NCI-H128 (cell line): ENCODE measurements around the gene SMYD5.
A peak's percentile ranks its signal among the peaks of the same experiment; 100 is the strongest.
"Not testable (repeated sequence)": the region's sequence is repeated elsewhere in the genome, so short reads cannot be mapped to it uniquely, and the experiment has no call there.

Experiments used
- DNase-seq: peaks from one replicate; lab custom pipeline; 2025; ENCODE audit not compliant: unreplicated experiment; lab: John Stamatoyannopoulos, UW

SMYD5 gene

GRCh38 chr2:73214120-73215035, at the start of gene SMYD5:
TSS of gene SMYD5 (plus strand) at chr2:73214245. CDS start at chr2:73214267, 22 bp downstream.
- DNase-seq, result peak; percentile 53

GRCh38 chr2:73165978-73166377, 48.1 kb upstream of the SMYD5 start:
- DNase-seq, result not testable (repeated sequence)

- not testable (repeated sequence) for DNase-seq
These were observed 47.2 kb upstream of the SMYD5 start for GRCh38 chr2:73166813-73167212.

DNA sequence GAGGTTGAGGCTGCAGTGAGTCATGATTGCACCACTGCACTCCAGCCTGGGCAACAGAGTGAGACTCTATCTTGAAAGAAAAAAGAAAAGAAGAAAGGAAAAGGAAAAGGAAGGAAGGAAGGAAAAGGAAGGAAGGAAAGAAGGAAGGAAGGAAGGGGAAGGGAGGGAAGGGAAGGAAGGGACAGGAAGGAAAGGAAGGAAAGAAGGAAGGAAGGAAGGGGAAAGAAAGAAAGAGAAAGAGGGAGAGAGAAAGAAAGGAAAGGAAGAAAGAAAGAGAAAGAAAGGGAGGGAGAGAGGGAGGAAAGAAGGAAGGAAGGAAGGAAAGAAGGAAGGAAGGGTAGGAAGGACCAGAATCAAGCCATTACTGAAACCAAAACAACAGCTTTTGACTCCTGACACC, 45.7 kb upstream of the SMYD5 start:
- not testable (repeated sequence) for DNase-seq

DNA sequence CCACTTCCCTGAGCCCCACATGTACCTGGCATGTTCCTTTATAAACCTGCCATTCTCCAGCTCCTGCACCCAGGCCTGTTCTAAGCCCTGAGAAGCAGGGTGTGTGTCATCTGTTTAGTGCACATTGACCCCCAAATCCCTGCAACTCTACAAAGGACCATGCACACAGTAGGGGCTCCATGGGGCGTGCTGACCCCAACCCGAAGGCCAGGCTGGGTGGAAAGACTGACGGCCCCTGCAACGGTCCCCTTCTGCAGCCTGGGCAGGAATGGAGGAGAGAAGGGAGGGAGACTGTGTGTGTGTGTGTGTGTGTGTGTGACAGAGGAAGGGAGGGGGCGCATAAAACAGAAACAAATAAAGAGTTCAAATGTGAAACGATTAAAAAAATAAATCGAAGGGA, 43.7 kb upstream of the SMYD5 start:
- not testable (repeated sequence) for DNase-seq

DNA sequence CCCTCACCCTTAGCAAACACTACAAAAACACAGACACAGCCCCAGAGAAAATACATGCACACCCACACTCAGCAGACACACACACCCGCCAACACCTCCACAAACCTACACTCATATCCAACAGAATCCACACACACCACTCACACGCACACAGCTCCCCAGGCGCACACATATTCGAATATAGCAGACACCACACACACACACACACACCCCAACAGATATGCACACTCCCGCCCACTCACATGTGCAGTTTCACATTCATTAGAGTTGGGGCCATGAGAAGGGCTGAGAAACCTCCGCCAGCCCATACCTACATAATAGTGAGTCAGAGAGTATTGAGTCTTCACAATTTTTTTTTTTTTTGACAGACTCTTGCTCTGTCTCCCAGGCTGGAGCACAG, 41.1 kb upstream of the SMYD5 start:
- no peak for DNase-seq

DNA sequence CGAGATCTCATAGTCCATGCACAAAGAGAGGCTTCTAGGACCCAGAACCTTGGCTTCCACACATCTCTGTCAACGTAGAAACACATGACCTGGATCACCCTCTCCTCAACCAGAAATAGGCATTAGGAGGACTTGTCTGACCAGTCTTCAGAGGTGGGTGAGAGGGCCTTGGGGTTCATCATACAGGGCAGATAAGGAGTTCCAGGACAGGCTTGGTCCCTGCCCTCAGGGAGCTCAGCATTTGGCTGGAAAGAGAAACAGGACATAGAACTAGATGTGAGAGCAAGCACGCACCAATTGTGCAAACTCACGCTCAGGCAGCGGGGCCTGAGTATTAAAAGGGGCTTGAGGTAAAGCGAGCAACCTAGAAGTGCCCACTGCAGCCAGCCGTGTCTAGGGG, 40.3 kb upstream of the SMYD5 start:
- DNase-seq, result no peak

DNA sequence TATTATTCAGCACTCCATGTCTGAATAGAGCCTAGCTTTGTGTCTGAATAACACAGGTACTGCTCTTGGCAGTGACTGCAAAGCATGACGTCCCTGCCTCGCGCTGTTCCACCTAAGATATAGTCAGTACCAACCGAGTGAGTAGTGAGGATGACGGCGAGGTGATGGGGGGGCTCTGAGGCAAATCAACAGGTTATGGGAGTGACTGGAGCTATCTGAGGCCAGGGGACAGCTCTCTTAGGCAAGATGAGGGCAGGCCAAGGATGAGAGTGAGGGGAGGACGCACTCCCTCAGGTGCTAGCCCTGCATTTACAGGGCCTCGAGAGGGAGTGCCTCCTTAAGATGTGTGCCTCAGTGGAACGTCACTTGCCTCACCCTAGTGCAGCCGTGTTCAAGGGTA, 39.8 kb upstream of the SMYD5 start:
- DNase-seq, result no peak

DNA sequence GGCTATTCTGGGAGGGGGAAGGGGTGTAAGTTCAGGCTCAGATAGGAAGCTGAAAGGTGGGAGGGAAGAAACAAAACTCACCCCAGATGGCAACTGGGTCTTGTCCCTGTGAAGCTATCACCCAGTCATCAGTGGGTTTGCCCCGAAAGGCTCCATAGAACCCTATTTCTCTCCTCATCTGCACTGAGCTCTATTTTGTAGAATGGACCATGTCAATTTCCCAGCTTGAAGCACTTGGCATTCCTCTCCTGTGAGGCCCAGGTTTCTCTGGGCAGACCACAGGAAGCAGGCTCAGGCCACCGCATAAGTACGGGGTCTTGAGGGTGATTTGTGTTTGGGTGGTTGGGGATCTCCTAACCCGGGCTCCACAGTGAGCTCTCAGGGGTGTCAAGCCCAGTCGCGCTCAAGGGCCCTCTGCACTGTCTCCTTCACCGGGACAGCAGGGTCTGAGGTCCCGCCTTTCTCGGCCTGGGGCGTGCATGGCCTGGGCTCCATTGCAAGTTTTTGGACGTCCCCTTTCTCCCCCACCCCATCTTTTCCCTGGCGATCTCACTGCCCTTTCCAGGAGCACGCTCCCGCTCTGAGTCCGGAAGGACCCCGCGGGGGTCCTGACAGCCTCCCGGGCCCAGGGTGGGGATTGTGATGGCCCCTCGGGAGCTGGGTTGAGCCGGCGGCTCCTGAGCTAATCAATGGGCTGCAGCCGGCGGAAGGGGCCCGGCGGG, 38.9 kb upstream of the SMYD5 start:
- no peak for DNase-seq

- DNase-seq, result no peak
These were observed 38.3 kb upstream of the SMYD5 start for GRCh38 chr2:73175663-73176204.

GRCh38 chr2:73176205-73176880, 37.7 kb upstream of the SMYD5 start:
- DNase-seq, result no peak

- peak; percentile 78 for DNase-seq
These were observed 37.0 kb upstream of the SMYD5 start for GRCh38 chr2:73176881-73177644.

GRCh38 chr2:73177645-73178255, 36.3 kb upstream of the SMYD5 start:
- no peak for DNase-seq

- no peak for DNase-seq
These were observed 28.1 kb upstream of the SMYD5 start for GRCh38 chr2:73185965-73186364.

DNA sequence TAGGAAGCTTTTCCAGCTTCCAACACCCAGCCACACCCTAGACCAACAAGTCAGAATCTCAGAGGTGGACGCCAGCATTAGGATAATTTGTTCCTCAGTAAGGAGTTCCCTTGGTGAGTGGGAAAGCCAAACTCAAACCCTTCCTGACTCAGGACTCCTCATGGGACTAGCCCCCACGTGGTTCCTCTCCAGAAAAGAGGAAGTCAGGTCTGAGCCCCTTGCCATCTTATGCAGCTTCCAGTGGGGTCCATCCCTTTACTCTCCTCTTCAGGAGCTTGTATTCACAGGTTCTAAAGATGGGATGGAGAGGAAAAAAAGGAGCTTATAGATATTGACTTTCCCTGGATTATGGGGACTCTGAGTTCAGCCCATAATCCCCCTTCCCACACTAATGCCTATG, 26.5 kb upstream of the SMYD5 start:
- no peak for DNase-seq

- DNase-seq, result no peak
These were observed 16.5 kb upstream of the SMYD5 start for GRCh38 chr2:73197579-73197978.

GRCh38 chr2:73200281-73200680, 13.8 kb upstream of the SMYD5 start:
- not testable (repeated sequence) for DNase-seq

- no peak for DNase-seq
These were observed 11.6 kb upstream of the SMYD5 start, which contains the start of gene NOTO for GRCh38 chr2:73202156-73203054. TSS of gene NOTO (plus strand) at chr2:73202574. CDS start at chr2:73202667, 93 bp downstream.
